Measurements from ENCODE around the gene RAP1GAP.

- TF ChIP-seq CTCF (IDR thresholded peaks at IDR 0.05) (no peak), EZH2phosphoT487 (IDR thresholded peaks at IDR 0.05) (no peak)
Measured at GRCh38 chr1:21662426-21663247, 6.5 kb downstream of the RAP1GAP start.
